Measurements from ENCODE around the gene CTNND2. TPM values are rescaled to one million over a fixed set of nuclear protein-coding genes. Genes with fewer than 3 reads are reported as not detected.

Gene CTNND2
- total and polyA plus RNA-seq, 10 of the 15 experiments (the other 5 are each of a cell fraction or from before 2014, with no cell fraction given): 0.02 to 0.16 (median 0.04) TPM; not detected in 7

DNA sequence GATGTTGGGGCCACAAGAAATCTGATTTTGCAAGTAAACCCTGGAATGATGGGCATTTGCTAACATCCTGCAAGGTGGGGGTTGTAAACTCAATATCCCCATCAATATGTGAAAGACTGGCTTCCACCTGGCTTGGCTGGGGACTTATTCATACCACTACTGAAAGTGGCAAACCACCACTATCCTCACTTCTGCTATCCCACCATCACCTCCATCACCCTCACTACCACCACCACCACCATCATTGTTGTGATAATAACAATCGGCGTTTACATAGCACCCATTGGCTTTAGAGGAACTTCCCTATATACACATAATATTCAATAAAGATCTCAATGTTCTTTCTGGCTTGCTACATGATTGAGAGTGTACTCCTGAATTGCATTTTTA lies 918.5 kb downstream of the CTNND2 start:
- H3K79me2 ChIP-seq (ENCODE audit: control insufficient read depth, insufficient read depth, low read length): no peaks in the 10 kb centered on the region
- intact Hi-C loops (cut with micrococcal nuclease; ENCODE audit: unreplicated experiment) (loop anchor here (2.0 to 10.0 kb wide), 4 partner anchors 52 to 729 kb away; no protein-coding TSS in a partner anchor), in situ Hi-C loops (cut with MboI) (no loop called here)
- DNase-seq (ENCODE audit: low read depth, low spot score): no peak
- no peak overlapping the region for H3K9ac ChIP-seq (ENCODE audit: control insufficient read depth, insufficient read depth, low read length)
- POLR2A ChIA-PET: no interaction called here
- H2AFZ ChIP-seq (ENCODE audit: control insufficient read depth, low read depth, low read length): no peak overlapping the region
- H4K20me1 ChIP-seq (ENCODE audit: control insufficient read depth, insufficient read depth): no peaks in the 10 kb centered on the region
- RAD21 ChIA-PET (ENCODE audit: unreplicated experiment): no interaction called here
- H3K27me3 ChIP-seq (replicated peaks in 1 of 2; ENCODE audit: control insufficient read depth in 2 of 2, insufficient read depth in 2 of 2, low read length in 1 of 2): peaks cover 0 to 2% of the 10 kb centered on the region in 2 experiments; a peak in 2 of 4 replicates
- CTCF ChIA-PET: interaction anchor here (1.1 to 7.4 kb wide), 2 partner anchors 57 to 93 kb away, joined by 3 to 98 read pairs; no protein-coding TSS in a partner anchor
- H3K27ac ChIP-seq (ENCODE audit: control insufficient read depth, insufficient read depth): no peak overlapping the region
- H3K4me2 ChIP-seq (ENCODE audit: control insufficient read depth, insufficient read depth): no peak overlapping the region
- ATAC-seq: peak; percentile 70
- no TSS peak for BruUV-seq (replicated peaks)
- no peaks in the 10 kb centered on the region for H3K4me1 ChIP-seq (ENCODE audit: control insufficient read depth, insufficient read depth, low read length)
- FAIRE-seq: no peak
- H3K4me3 ChIP-seq: no peak overlapping the region
- H3K9me3 ChIP-seq (replicated peaks; ENCODE audit: control insufficient read depth, insufficient read depth, low read length): no peaks in the 10 kb centered on the region
- WGBS (ENCODE audit: insufficient coverage, insufficient replicate concordance, low lambda C conversion rate, missing lambda C conversion rate): 0% methylated on average over 2 of the region's 2 CpGs
- H3K36me3 ChIP-seq (ENCODE audit: control insufficient read depth in 2 of 2, insufficient read depth in 2 of 2, low read length in 1 of 2): no peaks in the 10 kb centered on the region
- SMC1A ChIA-PET (ENCODE audit: uncharacterized antibody, unreplicated experiment): interaction anchor here (1.0 kb wide), 1 partner anchor 59 kb away, joined by 3 read pairs; no protein-coding TSS in a partner anchor
- TF ChIP-seq IKZF2 (IDR thresholded peaks at IDR 0.05): peak; percentile 47 to 50; a peak in 3 of 4 replicates
- peak; percentile 66; the same call in 1 of the 2 replicates for TF ChIP-seq IRF4 (IDR thresholded peaks at IDR 0.05; ENCODE audit: low read depth, low read length)
- peak; percentile 46; the same call in 1 of the 2 replicates for TF ChIP-seq NR2F1 (conservative IDR thresholded peaks at IDR 0.05)
- TF ChIP-seq RUNX3 (IDR thresholded peaks at IDR 0.05; ENCODE audit: low read length): peak; percentile 48; the same call in 1 of the 2 replicates
- TF ChIP-seq MTA2 (IDR thresholded peaks at IDR 0.05; ENCODE audit: low read depth): peak; percentile 56; the same call in 1 of the 2 replicates
- TF ChIP-seq DPF2 (IDR thresholded peaks at IDR 0.05): peak; percentile 59; the same call in 1 of the 2 replicates
- TF ChIP-seq BACH1 (IDR thresholded peaks at IDR 0.05; ENCODE audit: borderline replicate concordance): no peak
- TF ChIP-seq, protein P1, sequence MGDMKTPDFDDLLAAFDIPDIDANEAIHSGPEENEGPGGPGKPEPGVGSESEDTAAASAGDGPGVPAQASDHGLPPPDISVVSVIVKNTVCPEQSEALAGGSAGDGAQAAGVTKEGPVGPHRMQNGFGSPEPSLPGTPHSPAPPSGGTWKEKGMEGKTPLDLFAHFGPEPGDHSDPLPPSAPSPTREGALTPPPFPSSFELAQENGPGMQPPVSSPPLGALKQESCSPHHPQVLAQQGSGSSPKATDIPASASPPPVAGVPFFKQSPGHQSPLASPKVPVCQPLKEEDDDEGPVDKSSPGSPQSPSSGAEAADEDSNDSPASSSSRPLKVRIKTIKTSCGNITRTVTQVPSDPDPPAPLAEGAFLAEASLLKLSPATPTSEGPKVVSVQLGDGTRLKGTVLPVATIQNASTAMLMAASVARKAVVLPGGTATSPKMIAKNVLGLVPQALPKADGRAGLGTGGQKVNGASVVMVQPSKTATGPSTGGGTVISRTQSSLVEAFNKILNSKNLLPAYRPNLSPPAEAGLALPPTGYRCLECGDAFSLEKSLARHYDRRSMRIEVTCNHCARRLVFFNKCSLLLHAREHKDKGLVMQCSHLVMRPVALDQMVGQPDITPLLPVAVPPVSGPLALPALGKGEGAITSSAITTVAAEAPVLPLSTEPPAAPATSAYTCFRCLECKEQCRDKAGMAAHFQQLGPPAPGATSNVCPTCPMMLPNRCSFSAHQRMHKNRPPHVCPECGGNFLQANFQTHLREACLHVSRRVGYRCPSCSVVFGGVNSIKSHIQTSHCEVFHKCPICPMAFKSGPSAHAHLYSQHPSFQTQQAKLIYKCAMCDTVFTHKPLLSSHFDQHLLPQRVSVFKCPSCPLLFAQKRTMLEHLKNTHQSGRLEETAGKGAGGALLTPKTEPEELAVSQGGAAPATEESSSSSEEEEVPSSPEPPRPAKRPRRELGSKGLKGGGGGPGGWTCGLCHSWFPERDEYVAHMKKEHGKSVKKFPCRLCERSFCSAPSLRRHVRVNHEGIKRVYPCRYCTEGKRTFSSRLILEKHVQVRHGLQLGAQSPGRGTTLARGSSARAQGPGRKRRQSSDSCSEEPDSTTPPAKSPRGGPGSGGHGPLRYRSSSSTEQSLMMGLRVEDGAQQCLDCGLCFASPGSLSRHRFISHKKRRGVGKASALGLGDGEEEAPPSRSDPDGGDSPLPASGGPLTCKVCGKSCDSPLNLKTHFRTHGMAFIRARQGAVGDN (IDR thresholded peaks at IDR 0.05): no peak
- TF ChIP-seq, protein P2, sequence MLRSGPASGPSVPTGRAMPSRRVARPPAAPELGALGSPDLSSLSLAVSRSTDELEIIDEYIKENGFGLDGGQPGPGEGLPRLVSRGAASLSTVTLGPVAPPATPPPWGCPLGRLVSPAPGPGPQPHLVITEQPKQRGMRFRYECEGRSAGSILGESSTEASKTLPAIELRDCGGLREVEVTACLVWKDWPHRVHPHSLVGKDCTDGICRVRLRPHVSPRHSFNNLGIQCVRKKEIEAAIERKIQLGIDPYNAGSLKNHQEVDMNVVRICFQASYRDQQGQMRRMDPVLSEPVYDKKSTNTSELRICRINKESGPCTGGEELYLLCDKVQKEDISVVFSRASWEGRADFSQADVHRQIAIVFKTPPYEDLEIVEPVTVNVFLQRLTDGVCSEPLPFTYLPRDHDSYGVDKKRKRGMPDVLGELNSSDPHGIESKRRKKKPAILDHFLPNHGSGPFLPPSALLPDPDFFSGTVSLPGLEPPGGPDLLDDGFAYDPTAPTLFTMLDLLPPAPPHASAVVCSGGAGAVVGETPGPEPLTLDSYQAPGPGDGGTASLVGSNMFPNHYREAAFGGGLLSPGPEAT (IDR thresholded peaks at IDR 0.05; ENCODE audit: low read depth): no peak
- TF ChIP-seq SPI1 (IDR thresholded peaks at IDR 0.05; ENCODE audit: borderline replicate concordance, insufficient read depth, low read depth, low read length): peak; percentile 67; the same call in 1 of the 2 replicates
- 0 out of 2 replicates have a peak, but pooled peaks have one; percentile 14 for TF ChIP-seq JUNB (IDR thresholded peaks at IDR 0.05)
- TF ChIP-seq EP300 (IDR thresholded peaks at IDR 0.05; ENCODE audit: borderline replicate concordance in 1 of 2, control insufficient read depth in 1 of 2, low read depth in 2 of 2, low read length in 2 of 2): peak; percentile 17 to 26; a peak in 1 of 4 replicates
- 0 out of 2 replicates have a peak, but pooled peaks have one; percentile 30 for TF ChIP-seq IKZF1 (conservative IDR thresholded peaks at IDR 0.05)

All from GM12878 (cell line).